Right lobe of liver (tissue), 6 donors: ENCODE measurements around the gene NUP93. TPM values are rescaled to one million over a fixed set of nuclear protein-coding genes. Genes with fewer than 3 reads are reported as not detected.
A peak's percentile ranks its signal among the peaks of the same experiment; 100 is the strongest.
"Not testable (repeated sequence)": the region's sequence is repeated elsewhere in the genome, so short reads cannot be mapped to it uniquely, and the experiment has no call there.

Experiments used
- ATAC-seq, 4 donors: fragments of 200-7000 bp; cut with Tn5 transposase; one replicate each; pipeline ENCODE4 v1.9.1; 2020; ENCODE audit warnings: mild to moderate bottlenecking in 4 of 4, moderate library complexity in 4 of 4
- DNase-seq, 3 donors: peaks; one replicate each; pipeline ENCODE4 v3.0.0-alpha.2; 2020
- H3K27ac ChIP-seq, 3 donors: fragments of 200-600 bp; one replicate each; pipeline ENCODE4 v1.8.0; 2022
- H3K27me3 ChIP-seq, 2 donors: fragments of 200-600 bp; one replicate each; pipeline ENCODE4 v1.8.0; 2022
- H3K36me3 ChIP-seq, 4 donors: fragments of 200-600 bp; sonication (generic) in 1 of 4; one replicate each; pipeline versions ENCODE4 v1.5.1 to v1.8.0; 2017 to 2022; ENCODE audit warnings: control low read depth in 1 of 4
- H3K4me1 ChIP-seq, 4 donors: fragments of 200-600 bp; sonication (generic) in 1 of 4; one replicate each; pipeline versions ENCODE4 v1.5.1 to v1.8.0; 2017 to 2022; ENCODE audit warnings: control low read depth in 1 of 4
- H3K4me3 ChIP-seq, 3 donors: fragments of 200-600 bp; one replicate each; pipeline ENCODE4 v1.8.0; 2022
- H3K9me3 ChIP-seq, 4 donors: fragments of 200-600 bp; sonication (generic) in 1 of 4; one replicate each; pipeline versions ENCODE4 v1.5.1 to v1.8.0; 2017 to 2022; ENCODE audit warnings: control low read depth in 1 of 4
- POLR2A ChIP-seq: fragments of 450-650 bp; IDR thresholded peaks from one replicate; pipeline ENCODE4 v1.6.1; 2017; ENCODE audit warnings: antibody characterized with exemption, mild to moderate bottlenecking
- WGBS: methylation state at CpG from one replicate; pipeline ENCODE4 v1.1.6; 2018; ENCODE audit warnings: low coverage, low lambda C conversion rate; ENCODE audit not compliant: insufficient coverage; ENCODE audit errors: missing lambda C conversion rate; 5-methylcytosine and 5-hydroxymethylcytosine counted together
- intact Hi-C, 2 donors: fragments of 100-400 bp; cut with DNase I; formaldehyde crosslinking; loops; one replicate each; pipeline versions ENCODE4 v1.11.2 to v1.14.1; 2022
- total RNA-seq, 6 experiments: library from RNA; depleted of rRNA in 2 of 6; stranded (reverse); fragments of >200 nt in 2 of 6; fragmentation: NEBNext Ultra II Directional in 3 of 6; extraction: Animal tissue kit (Norgen Biotek cat#: 25700) in 3 of 6; gene quantifications; one replicate each; pipeline versions ENCODE4 v1.1.0 to v1.2.4, GENCODE V29; 2016 to 2023
- TF ChIP-seq, protein P1 (sequence below), 4 donors: fragments of 200-600 bp in 3 of 4; fragments of 450-650 bp in 1 of 4; IDR thresholded peaks; one replicate each; pipeline versions ENCODE4 v1.5.1 to v1.8.0; 2016 to 2022; ENCODE audit warnings: antibody characterized with exemption in 4 of 4, mild to moderate bottlenecking in 2 of 4
- donor health status: DM: no; HTN: yes; CAD: no.
- donor health status: DM: no; HTN: no; CAD: no.
- donor health status: DM: no; HTN: no; CAD: no.
- donor health status: DM: no; HTN: yes; CAD: no.
- donor health status: DM: no; HTN: yes; CAD: no.

The NUP93 gene
- total RNA-seq, 6 experiments from 2014 or later: 8.3 to 17.0 (median 12.8) TPM

DNA sequence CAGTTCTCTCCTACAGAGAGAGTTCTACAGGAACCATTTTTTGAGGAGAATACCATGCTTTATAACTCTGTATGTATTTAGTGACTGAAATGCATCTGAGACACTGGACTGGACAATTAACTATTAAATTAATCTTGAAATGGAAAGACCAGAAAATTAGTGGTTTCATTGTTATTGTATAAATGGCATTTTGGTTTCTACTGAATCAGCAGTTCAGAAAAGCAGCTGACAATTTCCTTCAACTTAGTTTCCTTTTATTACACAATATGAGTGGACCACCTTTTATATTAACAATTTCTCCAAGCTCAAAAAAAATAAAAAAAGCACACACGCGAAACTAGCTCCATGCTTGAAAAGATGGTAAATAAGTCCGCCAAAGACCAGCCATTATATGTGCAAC is 69.0 kb downstream of the NUP93 start:
- ATAC-seq: no peak
- WGBS: 75% methylated on average over 3 of the region's 3 CpGs
- H3K27ac ChIP-seq: no peak overlapping the region
- H3K4me1 ChIP-seq: peaks cover 0 to 9% (median 4%) of the 10 kb centered on the region in 4 donors
- no peaks in the 10 kb centered on the region for H3K36me3 ChIP-seq
- H3K4me3 ChIP-seq: no peak overlapping the region
- intact Hi-C loops: no loop called here
- no peak for DNase-seq
- H3K9me3 ChIP-seq: no peaks in the 10 kb centered on the region
- no peaks in the 10 kb centered on the region for H3K27me3 ChIP-seq
- TF ChIP-seq POLR2A: no peak
- TF ChIP-seq, protein P1, sequence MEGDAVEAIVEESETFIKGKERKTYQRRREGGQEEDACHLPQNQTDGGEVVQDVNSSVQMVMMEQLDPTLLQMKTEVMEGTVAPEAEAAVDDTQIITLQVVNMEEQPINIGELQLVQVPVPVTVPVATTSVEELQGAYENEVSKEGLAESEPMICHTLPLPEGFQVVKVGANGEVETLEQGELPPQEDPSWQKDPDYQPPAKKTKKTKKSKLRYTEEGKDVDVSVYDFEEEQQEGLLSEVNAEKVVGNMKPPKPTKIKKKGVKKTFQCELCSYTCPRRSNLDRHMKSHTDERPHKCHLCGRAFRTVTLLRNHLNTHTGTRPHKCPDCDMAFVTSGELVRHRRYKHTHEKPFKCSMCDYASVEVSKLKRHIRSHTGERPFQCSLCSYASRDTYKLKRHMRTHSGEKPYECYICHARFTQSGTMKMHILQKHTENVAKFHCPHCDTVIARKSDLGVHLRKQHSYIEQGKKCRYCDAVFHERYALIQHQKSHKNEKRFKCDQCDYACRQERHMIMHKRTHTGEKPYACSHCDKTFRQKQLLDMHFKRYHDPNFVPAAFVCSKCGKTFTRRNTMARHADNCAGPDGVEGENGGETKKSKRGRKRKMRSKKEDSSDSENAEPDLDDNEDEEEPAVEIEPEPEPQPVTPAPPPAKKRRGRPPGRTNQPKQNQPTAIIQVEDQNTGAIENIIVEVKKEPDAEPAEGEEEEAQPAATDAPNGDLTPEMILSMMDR (IDR thresholded peaks at IDR 0.05): no peak

DNA sequence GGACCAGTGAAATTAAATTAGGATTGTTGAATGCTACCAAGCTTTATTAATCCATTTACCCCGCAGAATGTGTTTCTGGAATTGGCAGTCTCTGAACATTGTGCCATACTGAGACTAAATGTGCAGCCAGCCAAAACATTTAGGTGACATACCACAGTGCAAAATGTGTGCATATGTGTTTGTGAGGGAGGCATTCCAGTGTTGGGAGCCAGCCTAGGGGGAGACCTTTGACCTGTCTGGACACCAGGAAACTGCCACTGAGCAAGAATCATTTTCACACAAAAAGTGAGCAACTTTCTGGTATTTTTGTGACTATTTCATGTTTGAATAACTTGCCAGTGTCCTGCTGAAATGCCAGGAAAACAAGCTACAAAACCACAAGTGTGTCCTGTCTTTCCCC is 70.4 kb downstream of the NUP93 start:
- TF ChIP-seq, protein P1 (IDR thresholded peaks at IDR 0.05): no peak
- no peak for TF ChIP-seq POLR2A
- DNase-seq: peak in 2 of 3 donors; percentile 45 to 49
- peak; percentile 91 to 99 (median 94) for ATAC-seq
- Histone ChIP-seq H3K27ac (peak overlapping the region in 2 of 3 donors; percentile 24 to 34), H3K4me1 (peaks cover 0 to 9% (median 4%) of the 10 kb centered on the region in 4 donors), H3K36me3 (no peaks in the 10 kb centered on the region), H3K4me3 (no peak overlapping the region), H3K27me3 (no peaks in the 10 kb centered on the region), H3K9me3 (no peaks in the 10 kb centered on the region)
- 13% methylated on average over 1 of the region's 1 CpG for WGBS
- intact Hi-C loops: no loop called here

DNA sequence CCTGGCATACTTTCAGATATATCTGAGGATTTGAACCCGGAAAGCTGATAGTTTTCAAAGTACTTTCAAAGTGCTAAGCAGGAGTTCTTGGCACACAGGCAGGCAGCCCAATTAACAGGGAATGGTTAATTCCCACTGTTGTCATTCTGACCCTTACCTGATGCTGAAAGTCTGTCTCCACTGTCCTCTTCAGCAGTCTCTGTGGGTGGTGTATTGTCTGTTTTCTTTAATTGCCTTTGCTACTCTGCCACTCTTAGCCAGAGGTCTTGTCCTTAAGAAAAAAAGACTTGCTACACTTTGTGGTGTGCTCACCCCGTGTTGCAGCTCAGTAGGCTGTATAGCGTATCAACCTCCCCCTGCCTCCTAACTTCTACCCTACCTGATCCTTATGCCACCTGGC is 71.8 kb downstream of the NUP93 start:
- H3K9me3 ChIP-seq: no peaks in the 10 kb centered on the region

DNA sequence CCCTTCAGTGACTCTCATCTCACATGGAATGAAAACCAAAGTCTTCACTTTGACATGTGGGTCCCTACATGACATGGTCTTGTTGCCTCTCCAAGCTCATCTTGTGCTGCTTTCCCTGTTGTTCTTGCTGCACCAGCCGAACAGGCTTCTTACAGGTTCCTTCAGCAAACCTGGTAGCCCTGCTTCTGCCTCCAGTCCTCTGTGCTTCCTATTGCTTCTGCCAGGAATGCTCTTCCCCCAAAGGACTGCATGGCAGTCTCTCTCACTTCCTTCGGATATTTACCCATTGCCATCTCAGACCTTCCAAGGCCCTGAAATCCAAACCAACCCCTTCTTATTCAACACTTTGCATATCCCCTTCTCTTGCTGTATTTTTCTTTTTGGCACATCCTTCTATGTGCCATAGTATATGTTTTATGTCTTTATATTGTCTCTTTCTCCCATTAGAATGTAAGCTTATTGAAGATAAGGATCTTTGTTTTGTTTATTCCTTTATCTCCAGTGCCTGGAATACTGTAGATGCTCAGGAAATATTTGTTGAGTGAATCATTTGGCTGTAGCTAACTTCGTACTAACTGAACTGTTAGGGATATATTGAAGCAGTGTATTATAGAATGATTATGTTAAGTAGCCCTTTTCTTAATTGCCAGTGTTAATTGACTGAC is 77.2 kb downstream of the NUP93 start:
- DNase-seq: no peak
- H3K9me3 ChIP-seq: no peaks in the 10 kb centered on the region
- no peak overlapping the region for H3K4me3 ChIP-seq
- no peaks in the 10 kb centered on the region for H3K4me1 ChIP-seq
- H3K27me3 ChIP-seq: no peaks in the 10 kb centered on the region
- WGBS: 76% methylated on average over 2 of the region's 3 CpGs
- ATAC-seq: no peak
- no peak overlapping the region for H3K27ac ChIP-seq
- TF ChIP-seq, protein P1 (IDR thresholded peaks at IDR 0.05): no peak
- no peak for TF ChIP-seq POLR2A
- intact Hi-C loops: no loop called here
- peaks cover 0 to 4% (median 0%) of the 10 kb centered on the region in 4 donors for H3K36me3 ChIP-seq

More for the DNA sequence above, 71.8 kb downstream of the NUP93 start:
- TF ChIP-seq, protein P1 (IDR thresholded peaks at IDR 0.05): no peak
- no peak for TF ChIP-seq POLR2A
- DNase-seq: no peak
- peaks cover 0 to 4% (median 0%) of the 10 kb centered on the region in 4 donors for H3K36me3 ChIP-seq
- intact Hi-C loops: no loop called here
- no peak overlapping the region for H3K4me3 ChIP-seq
- no peak overlapping the region for H3K27ac ChIP-seq
- ATAC-seq: no peak
- peaks cover 0 to 9% (median 4%) of the 10 kb centered on the region in 4 donors for H3K4me1 ChIP-seq
- WGBS: 81% methylated on average over 3 of the region's 3 CpGs
- no peaks in the 10 kb centered on the region for H3K27me3 ChIP-seq

DNA sequence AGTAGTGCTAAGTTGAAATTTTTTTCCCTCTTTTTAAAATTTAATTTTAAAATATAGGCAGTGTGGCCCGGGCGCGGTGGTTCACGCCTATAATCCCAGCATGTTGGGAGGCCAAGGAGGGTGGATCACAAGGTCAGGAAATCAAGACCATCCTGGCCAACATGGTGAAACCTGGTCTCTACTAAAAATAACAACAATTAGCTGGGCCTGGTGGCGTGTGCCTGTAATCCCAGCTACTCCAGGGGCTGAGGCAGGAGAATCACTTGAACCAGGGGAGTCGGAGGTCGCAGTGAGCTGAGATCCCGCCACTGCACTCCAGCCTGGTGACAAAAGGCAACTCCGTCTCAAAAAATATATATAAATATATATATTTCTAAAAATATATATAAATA is 77.7 kb downstream of the NUP93 start:
- ATAC-seq: not testable (repeated sequence)

More for the DNA sequence above, 77.7 kb downstream of the NUP93 start:
- H3K4me3 ChIP-seq, H3K4me1 ChIP-seq, H3K27ac ChIP-seq, H3K27me3 ChIP-seq, DNase-seq, H3K9me3 ChIP-seq, intact Hi-C loops, H3K36me3 ChIP-seq: not testable (repeated sequence)
- 78% methylated on average over 3 of the region's 9 CpGs for WGBS
